ENCODE measurements around the gene AP3B1.
"Not testable (repeated sequence)": the region's sequence is repeated elsewhere in the genome, so short reads cannot be mapped to it uniquely, and the experiment has no call there.

Gene AP3B1

GRCh38 chr5:78243091-78243490 lies 51.4 kb downstream of the AP3B1 start:
- DNase-seq (ENCODE audit: low spot score), result no peak

DNA sequence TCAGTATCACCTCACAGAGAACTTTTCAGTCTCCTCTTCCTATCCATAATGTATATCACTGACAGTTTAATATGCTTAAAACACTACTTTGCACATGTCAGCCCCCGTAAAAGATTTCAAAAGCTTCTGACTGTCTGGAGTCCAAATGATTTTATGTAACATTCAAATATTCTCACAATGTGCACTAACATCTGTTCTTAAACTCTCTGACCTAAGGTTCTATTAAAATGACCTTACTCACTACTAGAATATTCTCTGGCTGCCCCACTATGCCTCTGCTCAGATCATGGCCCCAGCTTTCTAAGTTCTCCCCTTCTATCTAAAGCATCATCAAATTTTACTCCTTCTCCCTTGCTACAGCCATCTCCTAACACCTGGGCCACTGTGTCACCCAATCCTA lies 52.5 kb downstream of the AP3B1 start:
- no peak for DNase-seq (ENCODE audit: low spot score)

- DNase-seq (ENCODE audit: low spot score), result no peak
Observed at GRCh38 chr5:78237911-78238310, 56.6 kb downstream of the AP3B1 start.

GRCh38 chr5:78236046-78236445 lies 58.5 kb downstream of the AP3B1 start:
- no peak for DNase-seq (ENCODE audit: low spot score)

GRCh38 chr5:78235289-78235688 lies 59.2 kb downstream of the AP3B1 start:
- DNase-seq (ENCODE audit: low spot score), result no peak

DNA sequence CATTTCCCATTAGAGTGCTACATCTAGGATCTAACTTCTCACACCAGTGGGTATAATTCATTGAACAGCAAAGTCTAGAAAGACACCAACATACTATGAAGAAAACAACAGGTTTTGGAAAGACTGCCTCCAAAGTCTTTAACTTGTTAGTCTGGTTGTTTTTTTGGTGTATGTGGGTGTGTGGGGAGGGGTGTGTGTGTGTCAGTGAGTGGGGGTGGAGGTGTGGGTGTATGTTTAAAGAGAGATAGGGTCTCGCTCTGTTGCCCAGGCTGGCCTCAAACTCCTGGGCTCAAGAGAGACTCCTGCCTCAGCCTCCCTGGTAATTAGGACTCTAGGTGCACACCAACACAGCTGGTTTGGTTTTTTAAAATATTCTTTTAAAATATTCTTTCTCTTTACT lies 59.7 kb downstream of the AP3B1 start:
- DNase-seq (ENCODE audit: low spot score), result no peak

DNA sequence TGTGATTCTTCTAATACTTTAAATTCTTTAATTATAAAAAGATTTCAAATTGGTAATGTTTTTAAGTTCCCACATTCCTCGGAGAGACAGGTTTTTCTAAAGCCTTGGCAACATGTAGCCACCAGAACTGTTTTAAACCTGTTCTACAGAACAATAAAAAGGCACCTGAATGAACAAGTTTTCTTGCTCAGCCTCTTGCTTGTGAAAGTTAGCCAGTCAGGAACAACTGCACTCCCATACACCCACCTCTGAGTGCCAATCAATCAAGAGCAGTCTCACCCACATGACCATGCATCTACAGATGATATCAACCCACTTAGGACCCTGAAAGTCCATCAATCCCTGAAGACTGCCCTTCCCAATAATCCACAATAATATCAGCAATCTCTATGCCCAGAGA lies 62.3 kb downstream of the AP3B1 start:
- no peak for DNase-seq (ENCODE audit: low spot score)

- no peak for DNase-seq (ENCODE audit: low spot score)
Observed at GRCh38 chr5:78224358-78224757, 70.1 kb downstream of the AP3B1 start.

- DNase-seq (ENCODE audit: low spot score), result peak; percentile 30
Observed at GRCh38 chr5:78221964-78222451, 72.5 kb downstream of the AP3B1 start.

- no peak for DNase-seq (ENCODE audit: low spot score)
Observed at GRCh38 chr5:78221467-78221866, 73.0 kb downstream of the AP3B1 start.

GRCh38 chr5:78215972-78216371 lies 78.5 kb downstream of the AP3B1 start:
- no peak for DNase-seq (ENCODE audit: low spot score)

GRCh38 chr5:78215565-78215964 lies 78.9 kb downstream of the AP3B1 start:
- DNase-seq (ENCODE audit: low spot score), result no peak

DNA sequence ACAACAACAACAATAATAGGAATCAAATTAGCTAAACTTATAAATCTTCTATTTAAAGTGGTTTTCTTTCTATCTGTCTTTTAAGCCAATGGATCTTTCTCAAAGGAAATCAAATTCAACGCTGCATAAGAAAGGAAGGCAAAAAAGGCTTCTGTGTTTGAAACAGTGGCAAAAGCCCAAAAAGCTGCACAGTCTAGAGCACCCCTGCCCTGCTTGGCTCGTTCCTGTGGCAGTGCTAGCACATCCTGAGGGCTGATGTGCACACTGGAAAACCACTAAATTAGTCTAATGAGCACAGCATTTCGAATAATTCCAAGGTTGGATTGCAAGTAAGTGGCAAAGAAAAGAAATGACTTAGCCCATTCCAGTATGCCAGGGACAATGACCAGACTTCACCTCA lies 80.7 kb downstream of the AP3B1 start:
- no peak for DNase-seq (ENCODE audit: low spot score)

- no peak for DNase-seq (ENCODE audit: low spot score)
Observed at GRCh38 chr5:78211052-78211451, 83.4 kb downstream of the AP3B1 start.

DNA sequence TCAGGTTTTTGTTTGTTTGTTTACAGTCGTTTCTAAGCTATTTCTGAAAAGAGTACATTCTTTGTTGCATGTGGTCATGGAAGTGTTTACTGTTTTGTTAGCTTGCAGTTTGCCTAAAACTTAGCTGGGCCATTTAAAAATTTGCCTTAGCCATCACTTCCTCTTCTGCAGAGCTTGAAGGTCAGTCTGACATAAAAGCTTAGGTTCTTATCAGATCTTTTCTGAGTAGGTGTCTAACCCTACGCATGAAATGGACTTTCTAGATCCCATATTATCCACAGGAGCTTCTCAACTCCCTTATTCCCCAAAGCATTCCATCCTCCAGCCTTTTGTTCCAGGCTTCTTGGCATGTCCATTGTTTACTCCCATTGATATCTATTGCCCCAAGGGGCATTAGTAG lies 90.3 kb downstream of the AP3B1 start:
- no peak for DNase-seq (ENCODE audit: low spot score)

DNA sequence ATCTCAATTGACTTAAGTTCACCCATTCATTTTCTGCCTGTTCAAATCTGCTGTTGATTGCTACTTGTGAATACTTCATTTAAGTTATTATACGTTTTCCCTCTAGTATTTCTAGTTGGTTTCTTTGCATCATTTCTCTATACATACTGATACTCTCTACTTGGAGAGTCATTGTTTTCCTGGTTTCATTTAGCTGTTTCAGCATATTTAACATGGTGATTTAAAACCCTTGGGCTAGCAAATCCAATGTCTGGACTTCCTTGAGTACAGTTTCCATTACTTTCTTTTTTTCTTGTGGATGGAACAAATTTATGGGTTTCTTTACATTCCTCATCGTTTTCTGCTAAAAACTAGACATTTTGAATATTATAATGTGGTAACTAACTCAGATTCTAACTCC lies 90.7 kb downstream of the AP3B1 start:
- no peak for DNase-seq (ENCODE audit: low spot score)

GRCh38 chr5:78190402-78190801 lies 104.1 kb downstream of the AP3B1 start:
- no peak for DNase-seq (ENCODE audit: low spot score)

GRCh38 chr5:78188681-78189080 lies 105.8 kb downstream of the AP3B1 start:
- DNase-seq (ENCODE audit: low spot score), result not testable (repeated sequence)

DNA sequence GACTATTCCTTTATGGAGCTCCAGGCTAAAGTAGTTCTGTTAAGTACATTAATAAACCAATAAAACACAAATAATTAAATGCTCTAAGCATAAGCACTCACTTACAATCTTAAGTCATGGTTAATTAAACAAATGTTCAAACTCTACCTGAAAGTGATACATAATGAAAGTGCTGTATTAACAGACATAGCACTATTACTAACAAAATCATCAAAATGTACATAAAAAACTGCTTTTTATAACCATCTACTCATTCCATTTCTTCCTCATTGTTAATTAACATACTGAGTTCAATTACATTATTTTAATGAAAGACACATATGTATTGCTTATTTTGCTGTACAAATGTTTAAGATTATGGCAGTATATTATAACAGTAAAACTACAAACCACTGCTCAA lies 107.3 kb downstream of the AP3B1 start:
- no peak for DNase-seq (ENCODE audit: low spot score)

DNA sequence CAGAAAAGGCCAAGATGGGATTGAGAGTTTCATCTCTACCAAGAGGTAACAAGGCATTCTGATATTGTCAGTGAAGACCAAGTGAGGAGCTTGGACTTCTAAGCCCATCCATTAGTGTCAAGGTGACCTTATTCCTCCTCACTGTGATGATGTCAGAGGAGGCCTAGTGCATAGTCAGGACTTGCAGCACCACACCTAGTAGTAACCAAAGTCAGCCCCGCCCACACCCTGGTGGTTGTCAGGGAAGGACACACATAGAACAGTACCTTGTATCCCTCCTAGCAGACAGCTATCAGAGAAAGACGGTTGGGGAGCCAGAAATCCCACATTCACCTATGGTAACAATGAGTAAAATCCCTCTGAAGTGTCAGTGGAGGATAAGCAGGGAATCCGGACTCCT lies 111.7 kb downstream of the AP3B1 start:
- no peak for DNase-seq (ENCODE audit: low spot score)

- no peak for DNase-seq (ENCODE audit: low spot score)
Observed at GRCh38 chr5:78178356-78178755, 116.1 kb downstream of the AP3B1 start.

DNA sequence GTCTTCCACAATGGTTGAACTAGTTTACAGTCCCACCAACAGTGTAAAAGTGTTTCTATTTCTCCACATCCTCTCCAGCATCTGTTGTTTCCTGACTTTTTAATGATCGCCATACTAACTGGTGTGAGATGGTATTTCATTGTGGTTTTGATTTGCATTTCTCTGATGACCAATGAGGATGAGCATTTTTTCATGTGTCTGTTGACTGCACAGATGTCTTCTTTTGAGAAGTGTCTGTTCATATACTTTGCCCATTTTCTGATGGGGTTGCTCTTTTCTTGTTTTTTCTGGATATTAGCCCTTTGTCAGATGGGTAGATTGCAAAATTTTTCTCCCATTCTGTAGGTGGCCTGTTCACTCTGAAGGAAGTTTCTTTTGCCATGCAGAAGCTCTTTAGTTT lies 124.2 kb downstream of the AP3B1 start:
- DNase-seq (ENCODE audit: low spot score), result not testable (repeated sequence)

GRCh38 chr5:78162253-78162862 lies 132.1 kb downstream of the AP3B1 start:
- peak; percentile 44 for DNase-seq (ENCODE audit: low spot score)

DNA sequence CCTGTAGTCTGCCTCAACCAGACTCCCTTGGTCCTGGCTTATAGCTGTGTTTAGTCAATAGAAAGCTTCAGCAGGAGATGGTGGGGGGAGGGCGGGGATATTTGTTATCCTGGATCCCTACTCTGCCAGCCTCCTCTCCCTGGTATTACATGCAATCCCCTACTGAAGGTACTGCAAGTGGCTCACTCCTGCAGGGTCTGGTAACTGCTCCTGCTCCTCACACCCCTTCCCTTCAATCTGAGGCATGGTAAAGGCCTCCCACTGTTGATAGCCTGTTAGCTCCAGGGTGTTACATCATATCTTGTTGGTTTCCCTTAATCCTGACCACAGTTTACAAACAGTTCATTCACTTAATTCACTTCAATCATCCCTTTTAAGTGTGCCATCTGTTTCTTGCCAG lies 137.5 kb downstream of the AP3B1 start:
- no peak for DNase-seq (ENCODE audit: low spot score)
